ENCODE data around the gene RAC3. TPM values are rescaled to one million over a fixed set of nuclear protein-coding genes. Genes with fewer than 3 reads are reported as not detected.
A peak's percentile ranks its signal among the peaks of the same experiment; 100 is the strongest.

RAC3 gene
- total RNA-seq, 1 experiment from 2014 or later, result 9.9 TPM

DNA sequence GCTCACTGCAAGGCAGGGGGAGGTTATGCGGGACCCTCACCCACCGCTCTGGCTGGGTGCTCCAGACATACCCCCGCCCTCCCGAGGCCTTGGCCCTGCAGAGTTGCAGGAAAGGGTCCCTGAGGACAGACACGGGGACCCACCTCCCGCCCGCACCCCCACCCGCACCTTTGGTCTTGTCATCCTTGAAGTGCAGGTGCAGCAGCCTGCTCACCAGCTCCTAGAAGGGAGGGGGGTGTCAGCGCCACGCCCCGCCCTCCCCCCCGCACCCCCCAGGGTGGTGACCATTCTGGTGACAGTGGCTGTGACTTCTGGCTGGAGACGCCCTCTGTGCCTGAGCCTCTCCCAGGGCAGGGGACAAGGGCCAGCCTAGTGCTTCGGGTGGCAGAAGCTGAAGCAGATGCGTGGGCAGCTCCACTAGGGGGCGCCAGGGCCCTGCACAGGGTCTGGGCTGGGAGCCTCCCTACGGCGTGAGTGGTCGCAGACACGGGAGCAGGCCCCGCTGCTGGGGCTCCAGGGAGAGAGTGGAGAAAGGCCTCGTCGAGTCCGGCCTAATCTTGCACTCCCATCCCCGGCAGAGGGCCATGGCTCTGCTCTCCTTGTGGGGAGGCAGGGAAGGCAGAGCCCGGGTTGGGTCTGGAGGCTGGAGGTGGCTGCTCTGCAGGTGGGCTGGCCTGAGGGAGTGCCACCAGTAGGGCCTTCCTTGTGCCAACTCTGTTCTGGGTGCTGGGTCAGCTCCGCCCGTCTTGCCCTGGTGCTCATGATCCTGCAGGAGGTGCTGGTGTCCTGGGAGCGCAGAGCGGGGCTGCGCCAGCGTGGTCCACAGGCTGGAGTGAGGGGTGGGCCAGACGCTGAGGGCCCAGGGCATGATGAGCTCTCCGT is 11.5 kb upstream of the RAC3 start:
- peak; percentile 49 to 81 for DNase-seq (ENCODE audit: low read depth in 1 of 2, low spot score in 2 of 2)

DNA sequence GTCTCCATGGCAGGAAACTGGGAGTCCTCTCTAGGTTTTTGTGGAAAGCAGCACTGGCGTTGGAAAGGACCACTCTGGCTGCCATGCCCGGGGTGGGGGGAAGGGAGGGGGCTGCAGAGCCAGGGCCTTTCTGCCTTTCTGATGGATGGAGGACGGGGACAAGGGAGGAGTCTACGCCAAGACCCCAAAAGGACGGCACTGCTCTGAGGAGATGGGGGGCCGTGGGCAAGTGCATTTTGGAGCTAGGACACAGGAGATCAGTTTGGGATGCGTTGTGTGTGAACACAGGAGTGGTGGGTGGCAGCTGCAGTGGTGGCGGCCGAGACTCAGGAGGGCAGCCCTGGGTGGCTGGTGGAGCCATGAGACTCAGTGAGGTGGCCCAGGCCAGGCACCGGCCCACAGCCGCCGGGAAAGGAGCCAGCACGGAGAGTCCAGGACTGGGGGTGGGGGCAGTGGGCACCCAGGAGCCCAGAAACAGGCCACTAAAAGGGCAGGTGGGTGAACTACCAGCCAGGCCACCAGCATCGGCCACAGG is 10.8 kb upstream of the RAC3 start:
- H3K27ac ChIP-seq, result no peak overlapping the region
- DNase-seq (ENCODE audit: low read depth in 1 of 2, low spot score in 2 of 2), result no peak
- no peaks in the 10 kb centered on the region; the same call in 1 of the 2 replicates for H3K9me3 ChIP-seq (replicated peaks)
- peaks cover 33% of the 10 kb centered on the region for H3K4me1 ChIP-seq (replicated peaks)
- H3K27me3 ChIP-seq (replicated peaks), result no peaks in the 10 kb centered on the region
- peaks cover 41% of the 10 kb centered on the region for H3K36me3 ChIP-seq
- H3K4me3 ChIP-seq, result no peak overlapping the region

More for the DNA sequence above, 11.5 kb upstream of the RAC3 start:
- no peak overlapping the region for H3K27ac ChIP-seq
- peaks cover 41% of the 10 kb centered on the region for H3K36me3 ChIP-seq
- no peaks in the 10 kb centered on the region; the same call in 1 of the 2 replicates for H3K9me3 ChIP-seq (replicated peaks)
- no peaks in the 10 kb centered on the region for H3K27me3 ChIP-seq (replicated peaks)
- no peak overlapping the region for H3K4me3 ChIP-seq
- peaks cover 33% of the 10 kb centered on the region for H3K4me1 ChIP-seq (replicated peaks)

DNA sequence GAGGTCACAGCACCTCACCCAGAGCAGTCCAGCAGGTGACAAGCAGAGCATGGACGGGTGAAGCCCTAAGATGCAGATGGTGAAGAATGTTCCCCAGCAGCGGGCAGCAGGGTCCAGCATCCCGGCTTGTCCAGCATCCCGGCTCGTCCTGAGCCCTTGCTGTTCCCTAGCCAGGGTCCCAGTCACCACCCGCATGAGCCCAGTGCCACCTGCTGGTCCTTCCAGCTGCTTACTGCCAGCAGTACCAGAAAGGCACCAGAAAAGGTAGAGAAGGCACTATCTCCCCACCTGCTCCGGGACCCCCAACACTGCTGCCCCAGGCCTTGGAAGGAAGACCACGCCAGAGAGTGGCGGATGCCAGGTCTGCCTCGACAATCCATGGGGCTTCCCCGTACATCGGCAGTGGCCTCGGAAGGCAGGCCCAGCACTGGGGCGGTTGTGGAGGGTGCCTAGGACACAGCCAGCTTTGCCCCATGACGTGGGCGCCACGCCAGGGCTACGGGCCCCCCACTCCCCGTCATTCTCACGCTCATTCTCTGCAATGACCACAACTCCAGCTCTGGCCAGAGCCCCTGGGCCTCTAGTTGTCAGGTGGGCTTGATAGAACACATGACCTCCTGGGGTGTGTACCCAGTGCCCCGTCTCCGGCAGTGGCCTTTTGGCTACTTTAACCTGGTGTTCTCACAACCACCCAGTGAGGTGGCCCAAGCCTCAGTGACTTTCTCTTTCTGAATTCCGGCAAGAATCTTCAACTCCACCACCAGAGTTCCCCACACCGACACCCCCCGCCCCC is 10.2 kb upstream of the RAC3 start:
- Histone ChIP-seq H3K27me3 (replicated peaks) (no peaks in the 10 kb centered on the region), H3K36me3 (peaks cover 41% of the 10 kb centered on the region), H3K9me3 (replicated peaks) (no peaks in the 10 kb centered on the region; the same call in 1 of the 2 replicates), H3K4me1 (replicated peaks) (peaks cover 33% of the 10 kb centered on the region), H3K4me3 (peak overlapping the region; percentile 92), H3K27ac (no peak overlapping the region)
- peak; percentile 77 to 91 for DNase-seq (ENCODE audit: low read depth in 1 of 2, low spot score in 2 of 2)

DNA sequence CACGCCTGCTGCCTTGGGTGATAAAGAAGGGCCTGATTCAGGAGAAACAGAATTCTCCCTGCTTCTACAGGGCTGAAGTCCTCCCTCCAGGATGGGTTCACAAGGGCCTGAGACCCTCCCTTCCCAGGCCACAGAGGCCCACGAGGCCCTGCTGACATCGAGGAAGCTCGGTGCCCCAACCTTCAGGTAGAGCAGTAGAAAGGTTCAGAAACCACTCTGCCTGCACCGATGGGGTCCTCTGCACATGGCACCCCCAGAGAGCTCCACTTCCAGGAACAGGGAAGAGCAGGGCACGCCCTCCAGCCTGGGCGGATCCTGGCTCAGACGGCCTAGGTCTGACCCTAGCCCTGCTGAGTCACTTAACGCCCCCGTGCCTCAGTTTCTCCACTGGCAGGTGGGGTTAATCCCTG is 9.6 kb upstream of the RAC3 start:
- no peak overlapping the region for H3K27ac ChIP-seq
- H3K9me3 ChIP-seq (replicated peaks), result no peaks in the 10 kb centered on the region; the same call in 1 of the 2 replicates
- peak in 1 of 2 experiments; percentile 42 for DNase-seq (ENCODE audit: low read depth in 1 of 2, low spot score in 2 of 2)
- H3K36me3 ChIP-seq, result peaks cover 37% of the 10 kb centered on the region
- H3K27me3 ChIP-seq (replicated peaks), result no peaks in the 10 kb centered on the region
- H3K4me3 ChIP-seq, result peak overlapping the region; percentile 92
- H3K4me1 ChIP-seq (replicated peaks), result peaks cover 33% of the 10 kb centered on the region

DNA sequence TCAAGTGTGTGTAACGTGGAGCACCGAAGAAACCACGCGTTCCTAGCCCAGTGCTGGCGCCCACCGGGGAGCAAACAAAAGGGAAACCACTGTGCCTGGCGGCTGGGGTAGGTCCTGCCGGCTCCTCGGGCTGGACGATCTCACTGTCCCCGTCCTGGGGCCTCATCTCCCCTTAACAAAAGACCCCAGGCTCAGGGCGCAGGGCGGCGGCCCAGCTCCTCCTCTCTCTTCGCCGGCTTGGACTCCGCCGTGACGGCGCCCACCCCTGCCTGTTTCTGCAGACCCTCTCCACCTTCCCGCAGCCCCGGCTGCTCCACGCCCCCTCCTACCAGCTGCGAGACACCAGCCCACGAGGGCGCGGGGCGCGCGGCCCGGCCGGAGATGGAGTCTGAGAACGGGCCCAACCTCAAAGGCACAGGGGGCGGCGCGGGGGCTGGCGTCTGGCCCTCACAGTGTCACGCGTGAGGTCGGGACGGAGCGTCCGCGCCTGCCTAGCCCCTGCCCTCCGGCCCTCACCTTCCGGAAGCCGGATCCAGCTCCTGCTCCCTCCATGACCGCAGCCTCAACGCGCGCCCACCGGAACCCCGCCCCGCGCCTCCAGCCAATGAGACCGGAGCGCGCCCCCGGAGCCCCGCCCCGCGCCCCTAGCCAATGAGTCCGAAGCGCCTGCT is 9.0 kb upstream of the RAC3 start, which contains the start of gene CENPX:
TSS of gene CENPX (minus strand) at position 569 of the 671 bp plus-strand sequence. CDS start at position 552, 17 bp downstream.
- peak within 1 kb of the TSS; percentile 92 for H3K4me3 ChIP-seq
- no peaks in the 10 kb centered on the region; the same call in 1 of the 2 replicates for H3K9me3 ChIP-seq (replicated peaks)
- peak within 1 kb of the TSS; percentile 48 for H3K27ac ChIP-seq
- H3K27me3 ChIP-seq (replicated peaks), result no peaks in the 10 kb centered on the region
- no peak for DNase-seq (ENCODE audit: low read depth in 1 of 2, low spot score in 2 of 2)
- peaks cover 33% of the 10 kb centered on the region for H3K4me1 ChIP-seq (replicated peaks)
- peaks cover 33% of the 10 kb centered on the region for H3K36me3 ChIP-seq

DNA sequence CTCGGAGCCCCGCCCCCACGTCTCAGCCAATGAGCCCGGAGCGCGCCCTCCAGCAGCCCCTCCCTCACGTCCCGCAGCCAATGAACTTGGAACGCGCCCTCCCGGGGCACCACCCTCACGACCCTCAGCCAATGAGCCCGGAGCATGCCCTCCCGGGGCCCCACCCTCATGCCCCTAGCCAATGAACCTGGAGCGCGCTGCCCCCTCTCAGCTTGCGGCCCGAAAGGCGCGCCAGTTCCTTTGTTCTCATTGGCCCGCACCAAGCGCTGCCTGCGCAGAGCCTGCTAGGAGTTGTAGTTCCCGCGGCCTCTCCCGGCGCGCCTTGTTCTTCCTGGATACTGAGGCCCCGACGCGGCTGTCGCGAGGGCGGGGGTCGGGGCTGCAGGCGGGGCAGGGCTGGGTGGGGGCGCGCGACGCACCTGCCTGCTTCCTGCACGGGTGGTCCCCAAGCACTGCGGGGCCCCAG is 8.5 kb upstream of the RAC3 start, which contains the start of gene LRRC45:
TSS of gene LRRC45 (plus strand) at position 325 of the 466 bp plus-strand sequence. CDS start 339 bp downstream, outside the sequence.
- peak within 1 kb of the TSS; percentile 92 for H3K4me3 ChIP-seq
- H3K9me3 ChIP-seq (replicated peaks), result no peaks in the 10 kb centered on the region; the same call in 1 of the 2 replicates
- H3K27me3 ChIP-seq (replicated peaks), result no peaks in the 10 kb centered on the region
- peak within 1 kb of the TSS; percentile 48 for H3K27ac ChIP-seq
- H3K4me1 ChIP-seq (replicated peaks), result peaks cover 33% of the 10 kb centered on the region
- DNase-seq (ENCODE audit: low read depth in 1 of 2, low spot score in 2 of 2), result peak; percentile 100
- H3K36me3 ChIP-seq, result peaks cover 27% of the 10 kb centered on the region

DNA sequence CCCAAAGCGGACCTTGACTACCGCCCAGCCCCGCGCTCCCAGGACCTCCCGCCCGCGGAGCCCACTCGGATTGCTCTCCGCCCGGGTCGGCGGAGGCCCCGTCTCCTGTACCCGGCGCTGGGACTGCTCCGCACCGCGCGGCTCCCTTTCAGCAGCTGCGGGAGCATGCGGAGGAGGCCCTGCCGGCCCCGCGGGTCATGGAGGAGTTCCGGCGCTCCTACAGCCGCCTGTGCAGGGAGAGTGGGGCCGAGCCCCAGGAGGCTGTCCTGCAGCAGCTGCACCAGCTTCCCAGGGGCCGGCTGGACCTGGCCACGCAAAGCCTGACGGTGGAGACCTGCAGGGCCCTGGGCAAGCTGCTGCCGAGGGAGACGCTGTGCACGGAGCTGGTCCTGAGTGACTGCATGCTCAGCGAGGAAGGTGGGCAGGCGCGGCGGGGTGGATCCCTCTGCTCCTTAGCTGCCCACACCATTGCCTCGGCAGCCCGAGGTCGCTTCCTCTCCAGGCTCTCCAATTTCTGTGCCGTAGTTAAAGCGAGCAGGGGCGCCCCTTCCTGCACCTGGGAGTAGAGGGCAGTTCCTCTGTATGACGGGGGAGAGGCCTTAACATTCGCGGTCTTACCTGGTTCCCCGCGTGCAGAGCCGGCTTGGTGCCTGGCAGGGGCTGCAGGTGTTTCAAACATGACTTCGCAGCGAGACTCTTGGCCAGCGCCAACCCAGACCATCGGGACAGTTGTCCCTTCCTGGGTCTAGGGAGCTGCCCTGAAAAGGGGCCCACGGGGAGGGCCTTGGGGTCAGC is 7.8 kb upstream of the RAC3 start:
- Histone ChIP-seq H3K4me3 (peak overlapping the region; percentile 92), H3K27ac (no peak overlapping the region), H3K36me3 (peaks cover 23% of the 10 kb centered on the region), H3K27me3 (replicated peaks) (no peaks in the 10 kb centered on the region), H3K9me3 (replicated peaks) (no peaks in the 10 kb centered on the region; the same call in 1 of the 2 replicates), H3K4me1 (replicated peaks) (peaks cover 33% of the 10 kb centered on the region)
- DNase-seq (ENCODE audit: low read depth in 1 of 2, low spot score in 2 of 2), result peak in 1 of 2 experiments; percentile 59

DNA sequence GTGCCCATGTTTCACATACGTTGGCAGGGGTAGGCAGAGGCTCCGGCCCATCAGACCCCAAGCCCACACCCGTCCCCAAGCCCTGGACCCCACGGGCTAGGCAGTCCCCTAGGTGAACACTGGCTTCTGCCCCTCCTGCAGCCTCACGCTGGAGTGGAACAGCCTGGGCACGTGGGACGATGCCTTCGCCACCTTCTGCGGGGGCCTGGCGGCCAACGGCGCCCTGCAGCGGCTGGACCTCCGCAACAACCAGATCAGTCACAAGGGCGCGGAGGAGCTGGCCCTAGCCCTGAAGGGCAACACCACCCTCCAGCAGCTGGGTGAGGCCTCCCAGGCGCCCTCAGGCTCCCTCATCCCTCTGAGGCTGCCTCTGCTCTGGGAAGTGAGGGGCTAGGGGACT is 6.6 kb upstream of the RAC3 start:
- DNase-seq (ENCODE audit: low read depth in 1 of 2, low spot score in 2 of 2), result no peak
- Histone ChIP-seq H3K4me1 (replicated peaks) (peaks cover 33% of the 10 kb centered on the region), H3K27me3 (replicated peaks) (no peaks in the 10 kb centered on the region), H3K9me3 (replicated peaks) (no peaks in the 10 kb centered on the region; the same call in 1 of the 2 replicates), H3K27ac (no peak overlapping the region), H3K36me3 (peaks cover 20% of the 10 kb centered on the region), H3K4me3 (no peak overlapping the region)

DNA sequence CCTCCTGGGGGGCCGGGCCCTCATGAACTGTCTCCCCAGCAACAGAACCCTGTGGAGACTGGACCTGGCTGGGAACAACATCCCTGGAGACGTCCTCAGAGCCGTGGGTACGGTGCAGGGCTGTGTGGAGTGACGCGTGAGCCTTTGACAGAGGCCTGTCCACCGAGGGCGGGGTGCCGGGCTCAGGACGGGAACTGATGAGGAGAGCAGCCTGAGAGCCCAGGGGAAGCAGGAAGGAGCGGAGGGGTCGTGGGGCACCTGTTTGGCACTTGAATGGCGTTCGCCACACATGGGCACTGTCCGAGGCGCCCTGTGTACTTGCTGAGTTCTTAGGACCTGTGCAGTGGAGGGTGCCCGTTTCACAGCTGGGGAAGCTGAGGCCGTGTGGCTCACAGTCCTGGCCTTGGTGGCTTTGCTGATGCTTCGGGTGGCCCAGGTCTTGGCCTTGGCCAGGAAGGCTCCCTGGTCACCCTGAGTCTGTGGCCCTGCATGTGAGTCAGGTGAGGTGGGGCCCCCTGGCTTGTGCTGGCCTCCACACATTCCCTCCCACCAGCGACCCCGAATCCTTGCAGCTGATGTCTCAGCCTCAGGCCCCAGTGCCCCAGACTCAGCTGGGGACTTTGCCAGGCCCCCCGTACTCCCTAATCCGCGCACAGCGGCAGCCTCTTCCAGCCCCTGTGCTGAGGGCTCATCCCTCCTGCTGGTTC is 5.9 kb upstream of the RAC3 start:
- DNase-seq (ENCODE audit: low read depth in 1 of 2, low spot score in 2 of 2), result no peak

DNA sequence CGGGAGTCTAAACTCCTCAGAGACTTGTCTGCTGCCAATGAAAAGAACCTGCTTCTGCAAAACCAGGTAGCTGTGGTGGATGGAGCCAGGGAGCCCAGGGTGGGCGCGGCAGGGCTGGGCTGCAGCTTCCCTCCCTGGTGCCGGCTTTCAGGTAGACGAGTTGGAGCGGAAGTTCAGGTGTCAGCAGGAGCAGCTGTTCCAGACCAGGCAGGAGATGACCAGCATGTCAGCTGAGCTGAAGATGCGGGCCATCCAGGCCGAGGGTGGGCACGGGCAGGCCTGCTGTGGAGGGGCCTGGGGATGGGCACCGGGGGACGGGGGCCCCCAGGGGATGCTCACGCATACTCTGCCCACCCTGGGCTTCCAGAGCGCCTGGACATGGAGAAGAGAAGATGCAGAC is 3.2 kb upstream of the RAC3 start:
- DNase-seq (ENCODE audit: low read depth in 1 of 2, low spot score in 2 of 2), result no peak
- Histone ChIP-seq H3K36me3 (peaks cover 18% of the 10 kb centered on the region), H3K27ac (no peak overlapping the region), H3K27me3 (replicated peaks) (no peaks in the 10 kb centered on the region), H3K4me1 (replicated peaks) (peaks cover 34% of the 10 kb centered on the region), H3K4me3 (no peak overlapping the region), H3K9me3 (replicated peaks) (no peaks in the 10 kb centered on the region)

More for the DNA sequence above, 5.9 kb upstream of the RAC3 start:
- Histone ChIP-seq H3K36me3 (peaks cover 19% of the 10 kb centered on the region), H3K9me3 (replicated peaks) (no peaks in the 10 kb centered on the region; the same call in 1 of the 2 replicates), H3K4me3 (no peak overlapping the region), H3K27me3 (replicated peaks) (no peaks in the 10 kb centered on the region), H3K4me1 (replicated peaks) (peaks cover 40% of the 10 kb centered on the region), H3K27ac (no peak overlapping the region)

DNA sequence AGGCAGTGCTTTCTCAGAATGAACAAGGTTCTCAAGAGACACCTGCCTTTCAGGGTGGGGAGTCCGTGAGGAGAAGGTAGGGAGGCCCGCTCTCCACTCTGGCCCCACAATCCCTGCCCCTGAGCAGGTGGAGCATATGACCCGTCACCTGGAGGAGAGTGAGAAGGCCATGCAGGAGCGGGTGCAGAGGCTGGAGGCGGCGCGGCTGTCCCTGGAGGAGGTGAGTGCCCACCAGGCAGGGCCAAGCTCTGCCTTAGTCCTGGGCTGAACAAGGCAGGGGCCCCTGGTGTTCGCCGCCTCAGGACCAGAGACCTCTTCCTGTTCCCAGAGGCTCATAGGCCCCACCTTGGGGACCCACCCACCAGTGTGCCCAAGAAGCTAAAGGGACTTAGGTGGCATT is 2.5 kb upstream of the RAC3 start:
- Histone ChIP-seq H3K4me1 (replicated peaks) (peaks cover 27% of the 10 kb centered on the region), H3K27me3 (replicated peaks) (no peaks in the 10 kb centered on the region), H3K27ac (no peak overlapping the region), H3K36me3 (peaks cover 18% of the 10 kb centered on the region), H3K4me3 (no peak overlapping the region), H3K9me3 (replicated peaks) (no peaks in the 10 kb centered on the region)
- no peak for DNase-seq (ENCODE audit: low read depth in 1 of 2, low spot score in 2 of 2)

DNA sequence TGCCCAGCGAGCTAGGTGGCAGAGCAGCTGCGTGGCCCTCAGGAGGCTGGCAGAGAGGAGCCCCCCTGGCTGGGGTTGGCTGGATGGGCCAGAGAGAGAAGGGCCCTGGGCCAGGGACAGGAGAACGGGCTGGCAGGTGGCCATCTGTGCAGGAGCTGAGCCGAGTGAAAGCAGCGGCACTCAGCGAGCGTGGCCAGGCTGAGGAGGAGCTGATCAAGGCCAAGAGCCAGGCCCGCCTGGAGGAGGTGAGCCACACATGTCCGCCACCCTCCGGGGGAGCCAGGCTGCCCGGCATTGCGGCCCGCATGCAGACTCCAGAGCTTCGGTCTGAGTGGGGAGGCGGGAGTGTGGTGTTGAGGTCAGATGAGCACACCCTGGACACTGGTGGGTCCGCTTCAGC is 2.1 kb upstream of the RAC3 start:
- H3K27ac ChIP-seq, result no peak overlapping the region
- H3K27me3 ChIP-seq (replicated peaks), result no peaks in the 10 kb centered on the region
- DNase-seq (ENCODE audit: low read depth in 1 of 2, low spot score in 2 of 2), result no peak
- peaks cover 23% of the 10 kb centered on the region for H3K4me1 ChIP-seq (replicated peaks)
- peaks cover 18% of the 10 kb centered on the region for H3K36me3 ChIP-seq
- H3K4me3 ChIP-seq, result no peak overlapping the region
- H3K9me3 ChIP-seq (replicated peaks), result no peaks in the 10 kb centered on the region

Measured in SJSA1 (cell line).